KG1 (cell line): Measurements from ENCODE around the gene PTPN22.

ENCODE experiments used
- DNase-seq: peaks from one replicate; lab custom pipeline; 2025; lab: John Stamatoyannopoulos, UW

PTPN22 gene

GRCh38 chr1:113887402-113888175, 16.1 kb upstream of the PTPN22 start, which contains the start of gene BCL2L15:
Gene BCL2L15 (minus strand): TSS chr1:113887581. CDS start chr1:113887375, 206 bp downstream.
- DNase-seq = no peak

- DNase-seq = no peak
Observed at GRCh38 chr1:113886417-113887401, 15.2 kb upstream of the PTPN22 start.

GRCh38 chr1:113881661-113882060, 10.1 kb upstream of the PTPN22 start:
- no peak for DNase-seq

- DNase-seq = no peak
Observed at GRCh38 chr1:113879739-113880038, 8.2 kb upstream of the PTPN22 start.

GRCh38 chr1:113876176-113876575, 4.7 kb upstream of the PTPN22 start:
- DNase-seq = no peak

GRCh38 chr1:113875714-113876113, 4.2 kb upstream of the PTPN22 start:
- DNase-seq = no peak

- peak; percentile 25 for DNase-seq
Observed at GRCh38 chr1:113874012-113874879, 2.7 kb upstream of the PTPN22 start.

- peak; percentile 61 for DNase-seq
Observed at GRCh38 chr1:113872219-113872935, 865 bp upstream of the PTPN22 start.

GRCh38 chr1:113870778-113871177, 734 bp downstream of the PTPN22 start:
- no peak for DNase-seq

- no peak for DNase-seq
Observed at GRCh38 chr1:113868387-113869083, 3.0 kb downstream of the PTPN22 start.

- no peak for DNase-seq
Observed at GRCh38 chr1:113861641-113862040, 9.9 kb downstream of the PTPN22 start.

- DNase-seq = no peak
Observed at GRCh38 chr1:113860891-113861290, 10.6 kb downstream of the PTPN22 start.

- peak; percentile 40 for DNase-seq
Observed at GRCh38 chr1:113859478-113860175, 11.9 kb downstream of the PTPN22 start.

- no peak for DNase-seq
Observed at GRCh38 chr1:113858982-113859381, 12.5 kb downstream of the PTPN22 start.

GRCh38 chr1:113858418-113858817, 13.1 kb downstream of the PTPN22 start:
- no peak for DNase-seq

GRCh38 chr1:113857776-113858175, 13.7 kb downstream of the PTPN22 start:
- no peak for DNase-seq

- no peak for DNase-seq
Observed at GRCh38 chr1:113856401-113856790, 15.1 kb downstream of the PTPN22 start.

- no peak for DNase-seq
Observed at GRCh38 chr1:113855630-113856400, 15.7 kb downstream of the PTPN22 start.

GRCh38 chr1:113854234-113854633, 17.3 kb downstream of the PTPN22 start:
- DNase-seq = no peak
